HG02943 (cell line): Measurements from ENCODE around the gene LRP5.

ENCODE experiments used
- ATAC-seq: cut with Tn5 transposase; IDR thresholded peaks from one replicate; pipeline ENCODE4 v1.9.1; 2021; ENCODE audit warnings: mild to moderate bottlenecking, low read depth, moderate library complexity; ENCODE audit not compliant: unreplicated experiment

LRP5 gene

GRCh38 chr11:68365943-68366435 lies 53.6 kb downstream of the LRP5 start:
- no peak for ATAC-seq

- no peak for ATAC-seq
Observed at GRCh38 chr11:68367252-68367651, 54.9 kb downstream of the LRP5 start.

- ATAC-seq, result no peak
Observed at GRCh38 chr11:68369756-68370155, 57.4 kb downstream of the LRP5 start.

GRCh38 chr11:68370211-68371111 lies 58.1 kb downstream of the LRP5 start:
- peak; percentile 61 for ATAC-seq

- peak; percentile 35 for ATAC-seq
Observed at GRCh38 chr11:68371171-68372041, 59.0 kb downstream of the LRP5 start.

GRCh38 chr11:68372114-68372513 lies 59.7 kb downstream of the LRP5 start:
- no peak for ATAC-seq

- no peak for ATAC-seq
Observed at GRCh38 chr11:68372625-68373024, 60.2 kb downstream of the LRP5 start.

- ATAC-seq, result no peak
Observed at GRCh38 chr11:68373189-68373814, 60.9 kb downstream of the LRP5 start.

GRCh38 chr11:68373815-68374501 lies 61.6 kb downstream of the LRP5 start:
- no peak for ATAC-seq

- ATAC-seq, result no peak
Observed at GRCh38 chr11:68374531-68374930, 62.1 kb downstream of the LRP5 start.

- no peak for ATAC-seq
Observed at GRCh38 chr11:68375337-68375736, 62.9 kb downstream of the LRP5 start.

- no peak for ATAC-seq
Observed at GRCh38 chr11:68375766-68376165, 63.4 kb downstream of the LRP5 start.

GRCh38 chr11:68377389-68377795 lies 65.0 kb downstream of the LRP5 start:
- ATAC-seq, result no peak

GRCh38 chr11:68379206-68379605 lies 66.8 kb downstream of the LRP5 start:
- no peak for ATAC-seq

GRCh38 chr11:68380786-68381622 lies 68.6 kb downstream of the LRP5 start:
- ATAC-seq, result no peak

GRCh38 chr11:68381716-68382115 lies 69.3 kb downstream of the LRP5 start:
- ATAC-seq, result no peak

GRCh38 chr11:68382358-68382998 lies 70.1 kb downstream of the LRP5 start:
- ATAC-seq, result no peak

- ATAC-seq, result no peak
Observed at GRCh38 chr11:68383976-68384501, 71.6 kb downstream of the LRP5 start.
